NCI-H2029 (cell line): ENCODE measurements around the gene U2SURP.

Source experiments
- DNase-seq: peaks from one replicate; lab custom pipeline; 2025; lab: John Stamatoyannopoulos, UW

Gene U2SURP

DNA sequence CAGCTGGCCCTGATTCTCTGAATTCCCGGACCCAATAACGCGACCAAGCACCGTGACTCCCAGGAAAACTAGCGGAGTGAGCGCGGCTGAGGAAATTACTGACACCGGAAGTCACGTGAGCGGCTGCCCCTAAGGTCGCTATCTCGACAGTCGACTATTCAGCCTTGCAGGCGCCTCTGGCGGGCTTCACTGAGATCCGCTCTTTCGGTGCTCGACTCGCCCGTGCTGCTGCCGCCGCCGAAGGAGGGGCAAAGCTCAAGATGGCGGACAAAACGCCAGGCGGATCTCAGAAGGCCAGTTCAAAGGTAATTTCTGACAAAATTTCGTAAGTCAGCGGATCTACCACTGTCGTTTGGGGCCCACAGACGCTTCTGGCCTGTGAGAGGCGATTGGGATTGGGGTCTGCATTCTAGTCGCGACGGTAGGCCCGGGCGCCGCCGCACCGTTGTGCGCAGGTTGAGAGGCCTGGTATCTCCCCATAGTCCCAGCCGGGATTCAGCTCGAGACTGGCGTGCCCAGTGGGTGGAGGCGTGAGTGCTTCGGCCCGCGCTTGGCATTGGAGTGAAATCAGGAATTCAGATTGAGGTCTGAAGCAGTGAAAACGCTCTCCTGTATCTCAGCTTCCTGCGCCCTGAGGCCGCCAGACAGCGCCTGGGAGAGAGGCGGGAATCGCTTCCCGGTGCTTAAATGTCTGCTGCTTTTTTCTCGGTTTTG, at the start of gene U2SURP:
Gene U2SURP, plus strand, starts transcription at position 202 of the 714 bp plus-strand sequence. Its CDS starts 59 bp downstream, at position 261.
- DNase-seq = peak; percentile 99

DNA sequence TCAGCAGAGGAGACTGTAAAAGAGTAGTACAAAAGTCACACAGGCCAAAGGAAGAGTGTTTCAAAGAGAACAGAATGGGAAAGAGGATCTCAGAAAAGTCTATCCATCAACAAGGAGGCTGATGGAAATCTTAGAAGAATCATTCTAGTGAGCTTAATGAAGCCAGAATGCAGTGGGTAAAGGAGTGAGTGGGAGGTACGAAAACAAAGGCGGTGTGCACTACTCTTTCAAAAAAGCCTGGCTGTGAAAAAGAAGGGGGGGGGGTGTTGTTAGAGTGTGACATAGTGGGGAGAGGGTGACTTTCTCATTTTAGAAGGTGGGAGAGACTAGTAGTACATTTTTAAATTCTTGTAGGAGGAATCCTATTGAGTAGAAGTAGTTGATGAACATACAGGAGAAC, 49.6 kb upstream of the U2SURP start:
- no peak for DNase-seq

GRCh38 chr3:142952272-142953193, 48.8 kb upstream of the U2SURP start:
- DNase-seq = no peak

DNA sequence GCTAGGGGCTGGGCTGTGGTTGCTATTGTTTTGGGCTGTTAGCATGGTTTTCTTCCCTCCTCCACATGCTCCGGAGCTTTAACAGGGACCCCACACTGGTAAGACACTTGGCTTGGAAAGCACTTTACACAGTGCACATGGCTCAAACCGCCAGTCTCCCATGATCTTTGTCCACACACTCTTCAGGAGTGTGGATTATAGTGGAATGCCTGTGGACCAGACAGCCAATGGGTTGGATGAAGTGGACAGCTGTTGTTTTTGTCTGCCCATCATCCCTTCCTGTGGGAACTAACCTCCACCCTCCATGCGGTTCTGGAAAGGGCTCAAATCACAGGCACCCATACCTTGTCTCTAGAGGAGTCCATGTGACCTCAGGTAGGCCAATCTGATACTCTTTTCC, 47.9 kb upstream of the U2SURP start:
- no peak for DNase-seq

- DNase-seq = no peak
These were observed 42.7 kb upstream of the U2SURP start for GRCh38 chr3:142958707-142959106.

DNA sequence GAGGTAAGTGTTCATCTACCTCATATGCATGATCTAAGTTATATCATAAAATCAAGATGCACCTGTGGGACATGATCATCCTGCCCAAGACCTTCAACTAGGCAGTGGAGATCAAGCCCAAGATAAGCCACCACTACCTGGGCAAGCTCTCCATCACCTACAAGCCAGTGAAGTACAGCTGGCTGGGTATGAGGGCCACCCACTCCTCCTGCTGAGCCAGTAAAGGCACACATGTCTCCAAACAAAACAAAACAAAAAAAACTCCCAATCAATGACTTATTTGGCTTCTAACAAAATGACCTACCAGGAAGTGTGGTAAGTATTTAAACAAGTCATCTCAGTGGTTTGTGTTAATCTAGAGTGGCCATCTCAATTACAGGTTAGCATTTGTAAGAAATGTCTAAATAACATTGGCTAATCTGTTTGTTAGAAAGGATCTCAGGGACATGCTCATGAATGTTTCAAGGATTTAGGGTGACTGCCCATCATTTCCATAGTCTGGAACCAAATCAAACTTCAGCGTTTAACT, 41.0 kb upstream of the U2SURP start:
- peak; percentile 61 for DNase-seq

- no peak for DNase-seq
These were observed 39.8 kb upstream of the U2SURP start for GRCh38 chr3:142961539-142961938.

GRCh38 chr3:142962175-142962519, 39.2 kb upstream of the U2SURP start:
- DNase-seq = no peak

DNA sequence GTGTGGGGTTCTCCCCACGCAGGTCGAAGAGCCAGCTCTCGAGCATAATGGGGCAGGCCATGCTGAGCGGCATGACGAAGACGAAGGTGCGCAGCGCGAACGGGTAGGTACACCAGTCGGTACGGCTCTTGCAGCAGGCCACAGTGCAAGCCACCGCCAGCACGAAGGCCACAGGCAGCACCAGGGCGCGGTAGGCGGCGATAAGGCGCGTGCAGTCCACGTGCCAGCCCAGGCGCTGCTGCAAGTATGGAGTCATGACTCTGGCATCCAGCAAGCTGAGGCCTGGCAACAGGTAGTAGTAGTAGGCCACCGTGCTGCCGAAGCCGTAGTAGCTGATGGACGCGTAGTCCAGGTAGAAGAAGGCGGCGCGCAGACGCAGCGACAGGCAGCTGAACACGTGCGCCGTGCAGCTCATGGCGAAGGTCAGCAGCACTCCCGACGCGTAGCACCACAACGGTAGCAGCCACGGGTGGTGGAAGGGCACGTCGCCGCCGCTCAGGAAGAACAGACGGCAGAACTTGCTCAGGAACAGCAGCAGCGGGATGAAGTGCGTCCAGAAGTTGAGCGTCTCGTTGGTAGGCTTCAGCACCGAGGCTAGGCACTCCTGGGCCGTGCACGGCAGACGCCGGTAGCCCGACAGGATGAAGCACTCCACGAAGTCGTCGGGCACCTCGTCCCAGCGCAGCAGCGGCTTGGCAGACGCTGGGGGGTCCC, 38.7 kb upstream of the U2SURP start:
- no peak for DNase-seq

DNA sequence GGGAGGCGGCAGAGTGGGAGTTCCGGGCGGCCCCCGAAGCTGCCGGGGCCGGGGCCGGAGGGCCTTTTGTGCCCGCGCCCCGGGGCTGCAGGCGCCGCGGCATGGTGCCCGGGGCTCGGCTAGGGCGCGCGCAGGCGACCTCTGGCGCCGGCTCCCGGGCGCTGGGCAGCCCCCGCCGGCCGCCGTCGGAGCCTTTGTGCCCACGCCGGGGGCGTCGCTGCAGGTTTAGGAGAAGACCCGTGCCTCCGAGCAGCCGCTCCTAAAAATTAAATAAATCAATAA, 38.2 kb upstream of the U2SURP start:
- no peak for DNase-seq

- DNase-seq = no peak
These were observed 37.6 kb upstream of the U2SURP start, which contains the start of gene PAQR9 for GRCh38 chr3:142963516-142964448. PAQR9 (minus strand) TSS chr3:142963674; CDS start chr3:142963336, 338 bp downstream.

GRCh38 chr3:142965581-142965980, 35.8 kb upstream of the U2SURP start:
- DNase-seq = no peak

- no peak for DNase-seq
These were observed 34.6 kb upstream of the U2SURP start for GRCh38 chr3:142966808-142967207.

- DNase-seq = no peak
These were observed 32.9 kb upstream of the U2SURP start for GRCh38 chr3:142968319-142969025.

- DNase-seq = no peak
These were observed 29.9 kb upstream of the U2SURP start for GRCh38 chr3:142971431-142971830.

GRCh38 chr3:142972092-142972753, 29.1 kb upstream of the U2SURP start:
- DNase-seq = no peak

GRCh38 chr3:142973217-142974009, 28.0 kb upstream of the U2SURP start:
- DNase-seq = no peak

GRCh38 chr3:142975316-142975995, 25.9 kb upstream of the U2SURP start:
- no peak for DNase-seq
